ENCODE measurements around the gene TSGA10IP.
"Not testable (repeated sequence)": the region's sequence is repeated elsewhere in the genome, so short reads cannot be mapped to it uniquely, and the experiment has no call there.

TSGA10IP gene

DNA sequence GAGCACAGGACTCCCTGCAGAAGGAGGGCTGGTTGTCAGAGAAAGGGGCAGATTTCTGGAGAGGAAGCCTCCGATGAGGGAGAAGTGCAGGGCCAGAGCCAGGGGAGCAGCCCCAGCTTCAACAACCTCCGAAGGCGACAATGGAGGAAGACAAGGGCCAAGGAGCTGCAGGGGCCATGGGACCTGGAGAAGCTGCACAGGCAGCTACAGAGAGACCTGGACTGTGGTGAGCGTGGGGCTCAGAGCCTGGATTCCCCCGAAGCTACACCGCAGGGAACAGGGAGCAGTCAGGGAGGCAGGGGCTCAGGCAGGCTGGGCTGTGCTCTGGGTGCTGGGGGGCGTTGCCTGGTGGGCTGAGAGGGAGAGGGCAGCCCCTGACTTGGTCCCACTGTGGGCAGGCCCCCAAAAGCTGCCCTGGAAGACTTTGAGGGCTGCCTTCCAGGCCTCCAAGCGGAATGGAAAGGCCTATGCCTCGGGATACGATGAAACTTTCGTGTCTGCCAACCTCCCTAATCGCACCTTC lies 2.4 kb downstream of the TSGA10IP start:
- DNase-seq (ENCODE audit: low read depth) = no peak

DNA sequence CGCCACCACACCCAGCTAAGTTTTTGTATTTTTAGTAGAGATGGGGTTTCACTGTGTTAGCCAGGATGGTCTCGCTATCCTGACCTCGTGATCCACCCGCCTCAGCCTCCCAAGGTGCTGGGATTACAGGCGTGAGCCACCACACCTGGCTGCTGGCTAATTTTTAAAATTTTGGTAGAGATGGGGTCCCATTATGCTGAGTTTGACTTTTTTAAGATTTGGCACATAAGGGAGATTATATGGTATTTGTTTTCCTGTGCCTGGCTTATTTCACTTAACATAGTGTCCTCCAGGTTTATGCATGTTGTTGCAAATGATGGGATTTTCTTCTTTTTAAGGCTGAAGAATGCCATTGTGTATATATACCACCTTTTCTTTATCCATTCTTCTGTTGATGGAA lies 5.4 kb downstream of the TSGA10IP start:
- DNase-seq (ENCODE audit: low read depth) = not testable (repeated sequence)

DNA sequence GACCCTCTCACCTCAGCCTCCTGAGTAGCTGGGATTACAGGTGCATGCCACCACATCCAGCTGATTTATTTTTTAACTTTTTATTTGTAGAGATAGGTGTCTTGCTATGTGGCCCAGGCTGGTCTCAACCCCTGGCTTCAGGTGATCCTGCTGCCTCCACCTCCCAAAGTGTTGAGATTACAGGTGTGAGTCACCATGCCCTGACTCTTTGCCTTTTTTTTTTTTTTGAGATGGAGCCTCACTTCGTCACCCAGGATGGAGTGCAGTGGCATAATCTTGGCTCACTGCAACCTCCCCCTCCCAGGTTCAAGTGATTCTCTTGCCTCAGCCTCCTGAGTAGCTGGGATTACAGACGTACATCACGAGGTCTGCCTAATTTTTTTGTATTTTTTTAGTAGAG lies 6.4 kb downstream of the TSGA10IP start:
- DNase-seq (ENCODE audit: low read depth) = not testable (repeated sequence)

DNA sequence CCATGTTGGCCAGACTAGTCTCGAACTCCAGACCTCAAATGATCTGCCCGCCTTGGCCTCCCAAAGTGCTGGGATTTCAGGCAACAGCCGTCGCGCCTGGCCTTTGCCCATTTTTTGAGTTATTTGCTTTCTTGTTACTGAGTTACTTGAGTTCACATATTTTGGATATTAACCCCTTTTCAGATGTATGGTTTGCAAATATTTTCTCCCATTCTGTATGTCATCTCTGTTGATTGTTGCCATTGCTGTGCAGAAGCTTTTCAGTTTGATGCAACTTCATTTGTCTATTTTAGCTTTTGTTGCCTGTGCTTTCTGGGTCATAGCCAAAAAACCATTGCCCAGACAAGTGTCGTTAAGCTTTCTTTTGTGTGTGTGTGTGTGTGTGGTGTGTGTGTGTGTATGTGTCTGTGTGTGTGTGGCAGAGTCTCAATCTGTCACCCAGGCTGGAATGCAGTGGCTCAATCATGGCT lies 6.8 kb downstream of the TSGA10IP start:
- no peak for DNase-seq (ENCODE audit: low read depth)

DNA sequence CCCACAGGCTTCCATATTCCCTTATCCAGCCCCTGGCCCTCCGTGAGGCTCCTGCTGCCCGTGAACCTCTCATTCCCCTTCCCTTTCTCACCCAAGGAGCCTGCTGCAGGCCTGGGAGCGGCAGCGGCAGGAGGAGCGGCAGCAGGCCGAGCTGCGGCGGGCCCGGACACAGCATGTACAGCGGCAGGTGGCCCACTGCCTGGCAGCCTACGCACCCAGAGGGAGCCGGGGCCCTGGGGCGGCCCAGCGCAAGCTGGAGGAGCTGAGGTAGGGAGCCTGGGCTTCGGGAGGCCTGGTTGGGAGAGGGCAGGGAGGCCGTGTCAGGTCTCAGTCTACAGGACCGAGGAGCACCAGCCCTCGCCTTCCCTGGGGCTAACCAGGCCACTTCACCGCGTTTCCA lies 8.2 kb downstream of the TSGA10IP start:
- no peak for DNase-seq (ENCODE audit: low read depth)

DNA sequence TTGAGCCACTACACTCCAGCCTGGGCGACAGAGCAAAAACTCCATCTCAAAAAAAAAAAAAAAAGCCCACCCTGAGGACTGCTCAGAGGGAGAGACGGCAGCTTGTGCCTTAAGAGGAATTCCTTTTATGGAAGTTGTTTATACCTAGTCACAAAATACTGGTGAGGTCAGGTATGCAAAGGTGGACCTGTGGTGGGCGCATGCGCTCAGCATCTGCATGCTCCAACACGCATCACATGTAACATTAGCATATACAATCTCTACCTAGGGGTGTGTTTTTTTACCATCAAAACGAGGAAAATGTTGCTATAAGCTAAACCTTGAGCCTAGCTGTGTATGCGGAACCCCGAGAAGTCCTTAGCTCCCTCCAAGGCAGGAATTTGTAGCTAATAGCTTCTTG lies 9.5 kb downstream of the TSGA10IP start:
- no peak for DNase-seq (ENCODE audit: low read depth)

DNA sequence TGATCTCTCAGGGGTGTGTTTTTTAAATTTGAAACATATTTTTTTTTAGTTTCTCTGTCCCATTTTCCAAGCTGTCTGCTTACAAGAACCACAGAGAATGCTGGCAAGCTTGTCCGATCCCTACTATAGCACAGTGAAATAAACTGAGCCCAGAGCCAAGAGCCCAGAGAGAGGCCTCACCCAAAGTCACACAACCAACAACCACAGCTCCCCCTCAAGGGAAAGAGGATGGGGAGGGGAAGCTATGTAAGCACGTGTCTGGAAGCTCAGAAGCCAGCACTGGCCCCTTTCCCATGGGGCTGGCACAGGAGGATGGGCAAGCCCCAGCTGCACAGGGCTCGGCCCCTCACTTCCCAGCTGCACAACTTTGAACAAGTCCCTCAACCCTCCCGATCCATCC lies 13.0 kb downstream of the TSGA10IP start:
- DNase-seq (ENCODE audit: low read depth) = no peak

DNA sequence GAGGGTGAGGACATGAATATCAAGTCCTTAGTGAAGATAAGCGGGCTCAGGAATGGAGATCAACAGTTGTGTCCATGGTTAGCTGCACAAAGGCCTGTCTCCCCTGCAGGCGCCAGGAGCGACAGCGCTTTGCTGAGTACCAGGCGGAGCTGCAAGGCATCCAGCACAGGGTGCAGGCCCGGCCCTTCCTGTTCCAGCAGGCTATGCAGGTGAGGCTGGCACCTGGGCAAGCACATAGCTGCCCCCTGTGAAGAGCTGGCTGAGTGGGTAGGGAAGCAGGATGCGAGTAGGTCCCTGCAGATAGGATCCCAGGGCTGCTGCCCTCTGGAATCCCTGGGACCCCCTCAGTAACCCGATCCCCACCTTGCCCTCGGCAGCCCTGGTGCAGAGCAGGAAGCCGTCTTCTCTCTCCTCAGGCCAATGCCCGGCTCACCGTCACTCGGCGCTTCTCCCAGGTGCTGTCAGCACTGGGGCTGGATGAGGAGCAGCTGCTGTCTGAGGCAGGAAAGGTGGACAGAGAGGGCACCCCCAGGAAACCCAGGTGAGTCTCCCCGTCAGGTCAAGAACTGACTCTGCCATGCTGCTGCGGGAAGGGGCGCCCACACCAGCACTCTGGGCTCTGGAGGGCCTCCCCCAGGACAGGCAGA lies 13.6 kb downstream of the TSGA10IP start:
- no peak for DNase-seq (ENCODE audit: low read depth)

DNA sequence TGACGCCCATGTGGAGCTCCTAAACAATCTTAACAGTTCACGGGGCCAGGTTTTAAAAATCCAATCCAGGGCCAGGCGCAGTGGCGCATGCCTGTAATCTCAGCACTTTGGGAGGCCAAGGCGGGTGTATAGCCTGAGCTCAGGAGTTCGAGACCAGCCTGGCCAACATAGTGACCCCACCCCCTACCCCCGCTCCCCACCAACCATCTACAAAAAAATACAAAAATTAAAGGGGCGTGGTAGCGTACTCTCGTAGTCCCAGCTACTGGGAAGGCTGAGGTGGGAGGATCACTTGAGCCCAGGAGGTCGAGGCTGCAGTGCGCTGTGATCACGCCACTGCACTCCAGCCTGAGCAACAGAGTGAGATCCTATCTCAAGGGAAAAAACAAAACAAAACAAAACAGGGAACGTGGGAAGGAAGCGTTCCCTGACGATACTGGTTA lies 15.6 kb downstream of the TSGA10IP start:
- no peak for DNase-seq (ENCODE audit: low read depth)

DNA sequence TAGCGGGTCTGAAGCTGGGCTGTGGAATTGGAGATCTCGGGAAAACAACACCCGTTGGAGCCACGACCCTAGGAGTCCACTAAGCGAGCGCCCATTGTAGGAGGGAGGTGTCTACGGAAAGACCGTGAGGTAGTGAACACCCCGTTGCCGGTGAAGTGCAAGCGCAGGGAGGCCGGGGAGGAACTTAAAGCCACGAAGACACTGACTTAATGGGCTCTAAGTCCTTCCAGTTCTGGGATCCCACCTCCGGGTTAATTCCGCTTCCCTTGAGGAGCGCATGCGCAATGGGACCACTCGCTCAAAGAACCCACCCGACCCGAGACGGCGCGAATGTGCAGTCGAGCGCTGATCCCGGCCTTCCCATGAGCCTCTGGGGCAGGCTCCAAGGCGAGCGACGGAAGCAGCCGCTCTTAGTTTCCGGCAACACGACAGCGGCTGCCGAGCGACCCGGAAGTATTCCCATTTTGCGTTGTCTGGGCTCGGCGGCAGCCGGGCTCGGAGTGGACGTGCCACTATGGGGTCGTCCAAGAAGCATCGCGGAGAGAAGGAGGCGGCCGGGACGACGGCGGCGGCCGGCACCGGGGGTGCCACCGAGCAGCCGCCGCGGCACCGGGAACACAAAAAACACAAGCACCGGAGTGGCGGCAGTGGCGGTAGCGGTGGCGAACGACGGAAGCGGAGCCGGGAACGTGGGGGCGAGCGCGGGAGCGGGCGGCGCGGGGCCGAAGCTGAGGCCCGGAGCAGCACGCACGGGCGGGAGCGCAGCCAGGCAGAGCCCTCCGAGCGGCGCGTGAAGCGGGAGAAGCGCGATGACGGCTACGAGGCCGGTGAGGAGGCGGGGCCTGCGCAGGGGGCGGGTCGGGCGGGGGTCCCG lies 16.2 kb downstream of the TSGA10IP start, which contains the start of gene SART1:
SART1 (plus strand) TSS at position 468 of the 874 bp plus-strand sequence; CDS start at position 515, 47 bp downstream.
- peak; percentile 95 for DNase-seq (ENCODE audit: low read depth)

DNA sequence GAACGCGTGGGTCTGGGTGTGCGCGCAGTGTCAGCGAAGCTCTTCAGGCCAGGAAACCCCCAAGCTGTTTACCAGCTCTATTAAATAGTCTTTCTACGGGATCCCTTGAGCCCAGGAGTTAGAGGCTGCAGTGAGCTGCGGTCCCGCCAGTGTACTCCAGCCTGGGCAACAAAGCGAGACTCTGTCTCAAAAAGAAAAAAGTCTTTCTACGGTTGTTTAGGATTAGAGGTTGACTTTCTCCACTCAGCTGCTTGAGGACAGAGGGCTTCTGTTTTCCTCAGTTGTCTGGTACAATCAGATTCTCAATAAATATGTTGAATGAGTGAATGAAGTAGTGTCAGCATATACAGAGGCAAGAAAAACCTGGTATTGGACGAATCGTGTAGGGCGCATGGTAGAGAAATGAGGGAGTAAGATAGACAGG lies 16.9 kb downstream of the TSGA10IP start:
- no peak for DNase-seq (ENCODE audit: low read depth)

DNA sequence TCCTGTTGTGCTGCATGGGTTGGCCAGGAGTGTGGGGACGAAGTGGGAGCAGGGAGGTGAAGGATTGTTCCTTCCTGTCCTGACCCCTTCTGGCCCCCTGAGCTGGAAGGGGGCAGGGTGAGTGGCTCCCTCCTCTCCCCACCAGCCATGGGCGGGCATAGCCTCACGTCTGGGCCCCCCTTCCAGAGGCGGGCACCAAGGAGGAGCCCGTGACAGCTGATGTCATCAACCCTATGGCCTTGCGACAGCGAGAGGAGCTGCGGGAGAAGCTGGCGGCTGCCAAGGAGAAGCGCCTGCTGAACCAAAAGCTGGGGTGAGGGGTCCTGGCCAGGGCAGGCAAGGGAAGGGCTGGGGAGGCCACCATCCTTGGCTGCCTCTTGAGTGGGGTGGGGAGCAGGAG lies 19.6 kb downstream of the TSGA10IP start:
- no peak for DNase-seq (ENCODE audit: low read depth)

DNA sequence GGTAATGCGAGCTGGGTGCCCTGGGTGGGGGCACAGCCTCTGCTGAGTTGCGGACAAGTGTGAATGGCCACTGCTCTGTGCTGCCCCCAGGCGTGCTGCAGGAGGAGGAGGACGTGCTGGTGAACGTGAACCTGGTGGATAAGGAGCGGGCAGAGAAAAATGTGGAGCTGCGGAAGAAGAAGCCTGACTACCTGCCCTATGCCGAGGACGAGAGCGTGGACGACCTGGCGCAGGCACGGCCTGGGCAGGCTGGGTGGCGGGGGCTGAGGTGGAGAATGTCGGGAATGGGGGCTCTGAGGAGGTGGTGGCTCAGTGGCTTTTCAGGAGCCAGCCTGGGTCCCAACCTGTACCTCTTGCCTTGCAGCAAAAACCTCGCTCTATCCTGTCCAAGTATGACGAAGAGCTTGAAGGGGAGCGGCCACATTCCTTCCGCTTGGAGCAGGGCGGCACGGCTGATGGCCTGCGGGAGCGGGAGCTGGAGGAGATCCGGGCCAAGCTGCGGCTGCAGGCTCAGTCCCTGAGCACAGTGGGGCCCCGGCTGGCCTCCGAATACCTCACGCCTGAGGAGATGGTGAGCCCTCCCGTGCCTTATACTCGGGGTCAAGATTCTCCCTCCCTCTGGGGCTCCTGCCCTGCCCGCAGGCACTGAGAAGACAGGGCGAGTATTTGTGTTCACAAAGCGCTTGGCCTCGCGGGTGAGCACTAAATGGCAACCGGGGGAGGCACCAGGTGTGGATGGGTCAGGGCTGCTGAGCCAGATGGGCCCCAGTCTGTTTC lies 20.9 kb downstream of the TSGA10IP start:
- DNase-seq (ENCODE audit: low read depth) = no peak

DNA sequence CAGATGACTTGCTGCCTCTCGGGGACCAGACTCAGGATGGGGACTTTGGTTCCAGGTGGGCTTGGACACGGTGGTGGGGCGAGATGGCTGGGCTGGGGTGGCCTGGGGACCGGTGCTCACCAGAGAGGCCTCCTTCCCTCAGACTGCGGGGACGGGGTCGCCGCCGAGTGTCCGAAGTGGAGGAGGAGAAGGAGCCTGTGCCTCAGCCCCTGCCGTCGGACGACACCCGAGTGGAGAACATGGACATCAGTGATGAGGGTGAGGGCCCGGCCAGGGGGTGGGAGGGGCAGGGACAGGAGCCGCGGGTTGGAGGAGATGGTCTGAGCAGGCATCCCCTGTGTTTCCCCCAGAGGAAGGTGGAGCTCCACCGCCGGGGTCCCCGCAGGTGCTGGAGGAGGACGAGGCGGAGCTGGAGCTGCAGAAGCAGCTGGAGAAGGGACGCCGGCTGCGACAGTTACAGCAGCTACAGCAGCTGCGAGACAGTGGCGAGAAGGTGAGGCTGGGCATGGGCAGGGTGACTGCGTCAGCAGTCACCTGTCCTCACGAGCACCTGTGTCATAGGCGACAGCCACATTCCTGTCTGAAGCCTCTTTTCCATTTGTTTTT lies 22.2 kb downstream of the TSGA10IP start:
- DNase-seq (ENCODE audit: low read depth) = no peak

DNA sequence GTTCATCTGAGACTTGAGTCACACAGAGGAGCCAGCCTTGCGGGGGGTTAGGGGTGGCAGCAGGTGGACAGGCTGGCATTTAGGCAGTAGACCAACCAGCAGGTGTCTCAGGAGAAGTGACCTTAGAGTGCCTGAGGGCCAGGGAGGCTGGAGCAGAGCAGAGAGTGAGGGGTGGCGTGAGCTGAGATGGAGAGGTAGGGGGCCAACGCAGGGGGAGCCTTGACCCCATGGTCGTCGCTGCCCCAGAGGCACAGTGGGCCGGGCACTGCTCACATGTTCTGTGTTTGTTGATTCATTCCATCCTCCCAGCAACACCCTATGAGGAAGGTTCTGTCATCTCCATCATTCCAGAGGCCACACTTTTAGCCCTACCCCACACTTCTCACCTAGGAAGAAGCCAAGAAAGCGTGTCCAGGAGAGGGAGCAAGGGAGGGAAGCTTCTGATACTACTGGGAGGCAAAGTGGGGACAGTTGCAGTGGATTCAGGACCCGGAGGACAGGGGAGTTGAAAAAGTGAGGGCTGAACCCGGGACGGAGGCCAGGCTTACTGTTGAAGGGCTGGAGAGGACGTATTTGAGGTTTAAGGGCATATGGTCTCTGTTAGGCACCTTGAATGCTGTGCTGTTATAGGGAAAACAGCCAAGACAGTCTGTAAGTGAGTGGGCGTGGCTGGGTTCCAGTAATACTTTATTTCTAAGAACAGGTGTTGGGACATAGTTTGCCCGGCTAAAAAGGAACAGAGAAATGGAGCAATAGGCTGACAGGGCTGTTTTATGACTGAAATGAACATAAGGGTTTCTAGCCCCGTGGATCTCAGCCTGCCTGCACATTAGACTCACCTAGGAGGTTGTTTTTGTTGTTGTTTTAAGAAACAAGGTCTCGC lies 23.6 kb downstream of the TSGA10IP start:
- DNase-seq (ENCODE audit: low read depth) = no peak

DNA sequence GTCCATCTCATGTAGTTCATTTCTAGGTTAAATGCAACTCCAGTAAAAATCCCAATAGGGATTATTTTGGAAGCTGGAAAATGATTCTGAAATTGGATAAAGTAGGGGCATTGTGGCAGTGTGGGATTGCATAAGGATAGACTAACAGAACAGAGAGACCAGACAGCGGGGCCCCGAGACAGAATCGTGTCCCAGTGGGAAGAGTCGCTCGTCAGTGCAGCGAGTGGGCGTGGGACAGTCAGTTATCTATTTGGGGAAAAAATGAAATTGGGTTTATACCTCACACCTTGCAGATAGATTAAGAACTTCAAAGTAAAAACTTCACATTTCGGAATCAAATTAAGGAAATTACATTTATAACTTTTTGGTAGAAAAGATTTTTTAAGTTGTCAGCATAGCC lies 26.8 kb downstream of the TSGA10IP start:
- no peak for DNase-seq (ENCODE audit: low read depth)

DNA sequence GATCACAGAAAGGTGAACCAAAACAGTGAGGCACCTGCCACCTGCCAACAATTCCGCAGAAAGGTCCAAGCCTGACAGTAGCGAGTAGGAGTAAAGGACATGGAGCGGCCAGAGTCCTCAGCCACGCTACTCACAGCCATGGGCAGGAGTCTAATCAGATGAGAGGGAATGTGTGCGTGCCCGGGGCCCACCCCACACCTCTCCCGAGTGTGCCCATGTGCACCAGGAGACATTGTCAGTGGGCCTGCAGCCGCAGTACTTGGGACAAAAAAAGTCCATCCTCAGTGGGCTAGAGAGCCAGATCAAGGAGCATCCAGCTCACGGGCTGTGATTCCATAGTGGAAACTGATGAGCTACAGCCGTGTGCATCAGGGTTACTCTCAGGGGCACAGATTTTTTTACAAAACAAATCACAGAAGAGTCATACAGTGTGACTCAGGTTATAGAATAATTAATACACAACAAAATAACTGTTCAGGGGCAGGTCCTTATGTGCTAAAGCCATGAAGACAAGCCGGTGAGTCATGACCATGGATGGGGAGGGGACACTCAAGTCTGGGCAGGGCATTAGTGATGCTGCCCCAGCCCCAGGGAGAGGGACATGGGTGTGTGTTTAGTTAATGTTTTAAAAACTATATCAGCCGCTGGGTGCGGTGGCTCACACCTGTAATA lies 28.3 kb downstream of the TSGA10IP start:
- DNase-seq (ENCODE audit: low read depth) = no peak

DNA sequence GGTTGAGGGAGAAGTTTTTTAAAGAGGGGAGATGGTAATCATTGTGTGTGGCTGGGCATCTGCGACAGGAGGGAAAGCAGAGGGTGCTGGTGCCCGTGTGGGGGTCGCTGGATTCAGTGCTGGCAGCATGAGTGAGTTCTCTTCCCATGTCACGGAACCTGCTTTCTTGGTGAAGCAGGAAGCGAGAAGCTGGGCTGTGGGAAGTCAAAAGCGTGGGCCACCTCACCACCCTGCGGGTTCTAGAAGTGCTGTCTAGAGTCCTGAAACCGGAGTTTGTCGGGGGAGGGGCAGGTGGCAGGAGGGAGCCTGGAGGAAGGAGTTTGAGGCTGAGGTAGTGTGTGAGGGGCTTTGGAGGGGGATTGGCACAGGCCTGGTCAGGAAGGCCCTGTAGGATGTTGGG lies 30.5 kb downstream of the TSGA10IP start:
- no peak for DNase-seq (ENCODE audit: low read depth)

DNA sequence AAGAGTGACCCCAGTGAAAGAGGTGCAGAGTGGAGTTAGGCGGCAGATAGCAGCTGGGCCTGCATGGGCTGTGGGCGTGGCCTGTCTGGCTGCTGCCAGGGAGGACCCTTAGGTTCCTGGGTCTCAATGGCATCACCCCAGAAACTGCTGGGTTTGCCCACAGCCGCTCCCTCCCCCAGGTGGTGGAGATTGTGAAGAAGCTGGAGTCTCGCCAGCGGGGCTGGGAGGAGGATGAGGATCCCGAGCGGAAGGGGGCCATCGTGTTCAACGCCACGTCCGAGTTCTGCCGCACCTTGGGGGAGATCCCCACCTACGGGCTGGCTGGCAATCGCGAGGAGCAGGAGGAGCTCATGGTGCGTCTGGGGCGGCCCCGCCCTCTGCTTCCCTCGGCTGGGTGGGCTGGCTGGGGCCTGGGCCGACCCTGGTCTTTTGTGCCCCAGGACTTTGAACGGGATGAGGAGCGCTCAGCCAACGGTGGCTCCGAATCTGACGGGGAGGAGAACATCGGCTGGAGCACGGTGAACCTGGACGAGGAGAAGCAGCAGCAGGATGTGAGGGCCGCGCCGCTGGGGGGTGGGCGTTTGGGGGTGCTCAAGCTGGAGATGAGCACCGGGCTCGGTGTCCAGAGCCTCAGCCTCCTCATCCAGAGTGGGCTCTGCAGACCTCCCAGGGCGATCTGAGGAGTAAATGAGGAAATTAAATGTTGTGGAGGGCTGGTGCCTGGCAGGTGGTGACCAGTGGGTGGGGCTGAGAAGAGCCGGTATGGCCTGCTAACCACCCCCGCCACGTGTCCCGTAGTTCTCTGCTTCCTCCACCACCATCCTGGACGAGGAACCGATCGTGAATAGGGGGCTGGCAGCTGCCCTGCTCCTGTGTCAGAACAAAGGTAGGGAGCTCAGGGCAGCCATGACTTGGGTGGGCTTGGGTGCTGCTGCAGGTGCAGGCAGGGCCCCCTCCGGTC lies 31.2 kb downstream of the TSGA10IP start:
- no peak for DNase-seq (ENCODE audit: low read depth)

Measured in T follicular helper cell (primary cell).